ENCODE measurements around the gene PDSS2. TPM values are rescaled to one million over a fixed set of nuclear protein-coding genes. Genes with fewer than 3 reads are reported as not detected.
A peak's percentile ranks its signal among the peaks of the same experiment; 100 is the strongest.

PDSS2 gene
- total RNA-seq, 1 donor from 2014 or later: 15.2 TPM

DNA sequence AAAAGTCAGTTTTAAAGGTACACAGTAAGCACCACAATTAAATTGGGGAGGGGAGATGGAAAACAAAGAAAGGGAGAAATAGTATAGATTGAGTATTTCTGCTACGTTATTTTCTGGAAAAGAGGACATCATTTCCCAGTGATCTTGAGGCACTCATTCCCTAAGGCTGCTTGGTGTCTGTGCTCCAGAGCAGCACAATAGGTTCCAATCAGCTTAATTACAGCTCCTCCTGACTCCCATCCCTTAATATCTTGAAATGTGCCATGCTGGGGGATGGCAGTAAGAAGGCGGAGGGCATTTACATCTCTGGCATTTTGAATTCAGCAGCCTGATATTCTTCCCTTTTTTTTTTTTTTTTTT lies 304.6 kb downstream of the PDSS2 start:
- Mint-ChIP-seq H3K27me3 (no peaks in the 10 kb centered on the region), H3K27ac (peak overlapping the region; percentile 69), H3K4me3 (peak overlapping the region; percentile 46), H3K4me1 (ENCODE audit: unreplicated experiment) (peaks cover 48% of the 10 kb centered on the region), H3K36me3 (peaks cover 3% of the 10 kb centered on the region), H3K9me3 (no peaks in the 10 kb centered on the region)
- DNase-seq (ENCODE audit: extremely low spot score, unreplicated experiment): no peak
- TF ChIP-seq CTCF (conservative IDR thresholded peaks at IDR 0.05): no peak

GRCh38 chr6:107154131-107154800 lies 305.1 kb downstream of the PDSS2 start:
- H3K4me3 Mint-ChIP-seq: peak overlapping the region; percentile 46
- peaks cover 48% of the 10 kb centered on the region for H3K4me1 Mint-ChIP-seq (ENCODE audit: unreplicated experiment)
- peaks cover 3% of the 10 kb centered on the region for H3K36me3 Mint-ChIP-seq
- no peaks in the 10 kb centered on the region for H3K9me3 Mint-ChIP-seq
- DNase-seq (ENCODE audit: extremely low spot score, unreplicated experiment): no peak
- no peaks in the 10 kb centered on the region for H3K27me3 Mint-ChIP-seq
- TF ChIP-seq CTCF (conservative IDR thresholded peaks at IDR 0.05): no peak
- peak overlapping the region; percentile 69 for H3K27ac Mint-ChIP-seq

DNA sequence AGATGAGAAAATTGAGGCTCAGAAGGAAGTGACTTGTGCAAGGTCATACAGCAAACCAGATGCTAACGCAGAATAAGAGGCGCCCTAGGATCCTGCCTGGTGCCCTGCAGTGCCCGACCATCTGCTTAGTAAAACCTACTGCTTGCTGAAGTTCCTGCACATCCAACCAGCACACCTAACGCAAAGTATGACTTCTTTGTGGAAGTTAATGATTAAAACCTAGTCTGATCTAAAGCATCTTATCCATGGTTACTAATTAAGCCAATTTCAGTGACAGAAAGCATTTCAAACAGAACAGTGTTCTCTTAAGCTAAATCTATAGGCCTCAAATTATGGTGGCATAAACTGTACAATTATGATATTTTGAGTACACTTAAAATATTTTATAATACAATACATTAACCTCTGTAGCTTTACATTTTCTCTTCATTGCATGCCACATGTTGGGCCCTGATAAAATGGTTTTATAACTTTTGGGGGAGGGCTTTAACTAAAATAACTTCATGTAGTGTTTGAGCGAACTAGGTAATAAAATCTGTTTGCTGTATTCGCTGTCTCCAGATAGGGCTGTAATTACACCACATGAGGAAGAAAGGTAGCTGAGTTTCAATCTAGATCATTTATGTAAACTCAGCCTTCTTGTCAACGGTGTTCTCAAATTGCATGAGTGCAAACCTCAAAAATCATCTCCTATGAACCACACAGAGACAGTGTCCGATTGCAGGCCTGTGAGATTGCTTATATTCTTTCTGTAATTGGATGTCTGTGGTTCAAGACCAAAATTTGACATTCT lies 306.5 kb downstream of the PDSS2 start:
- peak overlapping the region; percentile 41 for H3K4me3 Mint-ChIP-seq
- no peaks in the 10 kb centered on the region for H3K27me3 Mint-ChIP-seq
- H3K9me3 Mint-ChIP-seq: no peaks in the 10 kb centered on the region
- peaks cover 3% of the 10 kb centered on the region for H3K36me3 Mint-ChIP-seq
- no peak for TF ChIP-seq CTCF (conservative IDR thresholded peaks at IDR 0.05)
- peak overlapping the region; percentile 73 for H3K27ac Mint-ChIP-seq
- H3K4me1 Mint-ChIP-seq (ENCODE audit: unreplicated experiment): peaks cover 48% of the 10 kb centered on the region
- DNase-seq (ENCODE audit: extremely low spot score, unreplicated experiment): no peak

GRCh38 chr6:107144666-107145065 lies 314.7 kb downstream of the PDSS2 start:
- H3K4me1 Mint-ChIP-seq (ENCODE audit: unreplicated experiment): no peaks in the 10 kb centered on the region

GRCh38 chr6:107144014-107144413 lies 315.4 kb downstream of the PDSS2 start:
- H3K4me3 Mint-ChIP-seq: no peak overlapping the region
- H3K36me3 Mint-ChIP-seq: no peaks in the 10 kb centered on the region
- no peak for DNase-seq (ENCODE audit: extremely low spot score, unreplicated experiment)
- no peaks in the 10 kb centered on the region for H3K9me3 Mint-ChIP-seq
- H3K27me3 Mint-ChIP-seq: no peaks in the 10 kb centered on the region
- no peak overlapping the region for H3K27ac Mint-ChIP-seq
- no peak for TF ChIP-seq CTCF (conservative IDR thresholded peaks at IDR 0.05)
- no peaks in the 10 kb centered on the region for H3K4me1 Mint-ChIP-seq (ENCODE audit: unreplicated experiment)

More at GRCh38 chr6:107144666-107145065, 314.7 kb downstream of the PDSS2 start:
- Mint-ChIP-seq H3K27ac (no peak overlapping the region), H3K27me3 (no peaks in the 10 kb centered on the region), H3K4me3 (no peak overlapping the region), H3K9me3 (no peaks in the 10 kb centered on the region), H3K36me3 (no peaks in the 10 kb centered on the region)
- TF ChIP-seq CTCF (conservative IDR thresholded peaks at IDR 0.05): no peak
- no peak for DNase-seq (ENCODE audit: extremely low spot score, unreplicated experiment)
